Measurements from ENCODE around the gene UBXN10.

UBXN10 gene

DNA sequence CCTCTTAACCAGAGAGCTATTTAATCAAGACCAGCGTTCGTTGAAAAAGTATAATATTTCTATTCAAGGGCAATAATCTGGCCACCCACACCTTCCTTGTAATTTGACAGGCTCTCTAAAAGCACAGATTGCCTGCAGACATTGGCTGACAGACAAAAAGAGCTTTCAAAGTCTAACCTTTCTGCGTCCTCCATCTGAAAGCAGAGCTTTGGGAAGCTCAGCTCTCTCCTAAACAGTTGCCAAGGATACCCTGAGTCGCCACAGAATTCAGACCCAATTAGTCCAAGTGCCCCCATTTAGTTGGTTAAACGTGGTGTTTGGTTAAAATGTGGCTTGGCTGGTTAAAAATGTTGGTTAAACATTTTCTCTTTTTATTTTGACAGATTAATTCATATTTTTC is 34.1 kb downstream of the UBXN10 start:
- H3K4me3 ChIP-seq (replicated peaks; ENCODE audit: low read depth, low read length) = no peak overlapping the region
- no peak for DNase-seq (ENCODE audit: extremely low read depth, insufficient read length)
- no peaks in the 10 kb centered on the region for H3K36me3 ChIP-seq (ENCODE audit: control insufficient read depth, insufficient read depth, low read length)
- no peaks in the 10 kb centered on the region; the same call in 1 of the 2 replicates for H3K27me3 ChIP-seq (replicated peaks; ENCODE audit: control insufficient read depth, insufficient read depth, low read length)
- TF ChIP-seq, protein P1, sequence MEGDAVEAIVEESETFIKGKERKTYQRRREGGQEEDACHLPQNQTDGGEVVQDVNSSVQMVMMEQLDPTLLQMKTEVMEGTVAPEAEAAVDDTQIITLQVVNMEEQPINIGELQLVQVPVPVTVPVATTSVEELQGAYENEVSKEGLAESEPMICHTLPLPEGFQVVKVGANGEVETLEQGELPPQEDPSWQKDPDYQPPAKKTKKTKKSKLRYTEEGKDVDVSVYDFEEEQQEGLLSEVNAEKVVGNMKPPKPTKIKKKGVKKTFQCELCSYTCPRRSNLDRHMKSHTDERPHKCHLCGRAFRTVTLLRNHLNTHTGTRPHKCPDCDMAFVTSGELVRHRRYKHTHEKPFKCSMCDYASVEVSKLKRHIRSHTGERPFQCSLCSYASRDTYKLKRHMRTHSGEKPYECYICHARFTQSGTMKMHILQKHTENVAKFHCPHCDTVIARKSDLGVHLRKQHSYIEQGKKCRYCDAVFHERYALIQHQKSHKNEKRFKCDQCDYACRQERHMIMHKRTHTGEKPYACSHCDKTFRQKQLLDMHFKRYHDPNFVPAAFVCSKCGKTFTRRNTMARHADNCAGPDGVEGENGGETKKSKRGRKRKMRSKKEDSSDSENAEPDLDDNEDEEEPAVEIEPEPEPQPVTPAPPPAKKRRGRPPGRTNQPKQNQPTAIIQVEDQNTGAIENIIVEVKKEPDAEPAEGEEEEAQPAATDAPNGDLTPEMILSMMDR (IDR thresholded peaks at IDR 0.05; ENCODE audit: insufficient read depth, low read length, poor library complexity, severe bottlenecking) = no peak

DNA sequence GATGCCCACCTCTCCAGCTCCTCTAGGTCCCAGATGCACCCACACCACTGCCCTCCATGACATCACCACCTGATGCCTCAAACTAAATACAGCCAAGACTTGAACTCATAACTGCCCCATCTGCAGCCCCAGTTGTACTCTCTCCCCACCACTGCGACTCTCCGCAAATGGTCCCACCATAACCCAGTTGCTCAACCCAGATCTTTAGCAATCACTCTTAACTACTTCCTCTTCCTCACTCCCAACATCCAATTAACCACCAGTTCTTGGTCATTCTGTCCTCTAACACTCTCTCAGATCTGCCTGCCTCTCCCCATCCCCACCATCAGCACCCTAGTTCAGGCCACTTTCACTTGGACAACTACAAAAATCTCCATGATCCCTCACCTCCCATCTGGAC is 37.2 kb downstream of the UBXN10 start:
- no peaks in the 10 kb centered on the region for H3K36me3 ChIP-seq (ENCODE audit: control insufficient read depth, insufficient read depth, low read length)
- H3K27me3 ChIP-seq (replicated peaks; ENCODE audit: control insufficient read depth, insufficient read depth, low read length) = no peaks in the 10 kb centered on the region; the same call in 1 of the 2 replicates
- TF ChIP-seq, protein P1 (IDR thresholded peaks at IDR 0.05; ENCODE audit: insufficient read depth, low read length, poor library complexity, severe bottlenecking) = no peak
- no peak overlapping the region for H3K4me3 ChIP-seq (replicated peaks; ENCODE audit: low read depth, low read length)
- no peak for DNase-seq (ENCODE audit: extremely low read depth, insufficient read length)

DNA sequence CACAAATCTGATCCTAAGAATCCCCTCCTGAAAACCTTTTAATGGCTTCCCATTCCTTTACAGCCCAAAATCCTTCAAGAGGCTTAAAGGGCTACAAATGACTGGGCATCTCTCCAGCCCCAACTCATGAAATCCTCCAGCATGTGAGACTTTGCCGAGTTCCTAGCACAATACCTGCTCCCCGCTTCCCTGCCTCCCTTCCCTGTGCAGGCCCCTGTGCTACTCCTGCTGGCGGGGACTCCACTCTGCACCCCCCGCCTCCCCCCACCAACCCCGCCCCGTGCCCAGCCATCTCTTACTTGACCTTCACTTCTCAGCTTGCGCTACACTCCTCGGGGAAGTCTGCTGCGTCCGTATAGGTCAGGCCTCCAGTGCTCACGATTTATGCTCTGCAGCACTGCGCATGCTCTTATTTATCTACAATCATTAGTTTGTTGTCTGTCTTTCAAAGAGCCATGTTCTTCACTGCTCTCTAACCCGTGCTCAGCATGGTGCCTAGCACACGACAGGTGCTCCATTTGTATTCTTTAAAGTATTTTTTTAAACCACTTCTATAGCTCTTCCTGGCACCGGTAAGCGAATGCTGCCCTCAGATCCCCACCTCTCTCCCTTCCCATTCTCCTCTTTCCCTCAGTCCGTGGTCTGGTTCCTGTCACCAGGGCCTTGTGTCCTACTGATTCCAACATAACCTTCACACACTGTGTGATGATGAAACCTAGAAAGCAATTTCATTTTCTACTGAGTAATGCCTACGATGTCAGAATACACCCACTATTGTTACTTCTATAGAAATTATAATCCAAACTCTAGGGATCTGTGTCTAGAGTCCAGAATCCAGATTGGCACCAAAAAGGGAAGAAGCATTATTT is 37.9 kb downstream of the UBXN10 start:
- Histone ChIP-seq H3K27me3 (replicated peaks; ENCODE audit: control insufficient read depth, insufficient read depth, low read length) (no peaks in the 10 kb centered on the region; the same call in none of the 2 replicates), H3K4me3 (replicated peaks; ENCODE audit: low read depth, low read length) (no peak overlapping the region), H3K36me3 (ENCODE audit: control insufficient read depth, insufficient read depth, low read length) (no peaks in the 10 kb centered on the region)
- TF ChIP-seq, protein P1 (IDR thresholded peaks at IDR 0.05; ENCODE audit: insufficient read depth, low read length, poor library complexity, severe bottlenecking) = no peak
- DNase-seq (ENCODE audit: extremely low read depth, insufficient read length) = no peak

DNA sequence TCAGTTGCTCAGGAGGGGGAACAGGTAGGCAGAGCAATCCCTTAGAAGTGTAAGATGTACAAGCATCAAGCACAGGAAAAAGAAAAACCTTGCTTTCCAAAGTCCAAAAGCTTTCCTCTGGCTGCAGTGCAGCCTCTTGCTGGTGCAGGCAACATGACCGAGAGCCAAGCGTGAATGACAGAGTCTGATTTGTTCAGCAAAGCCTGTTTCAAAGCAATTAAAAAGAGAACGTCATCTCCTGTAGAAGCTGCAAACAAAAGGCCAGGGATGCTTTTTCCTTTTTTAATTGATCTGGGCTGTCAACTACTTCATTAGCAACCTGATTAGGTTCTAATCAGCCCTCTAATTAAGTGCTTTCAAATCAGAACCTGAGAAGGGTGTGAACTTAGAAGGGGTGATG is 38.6 kb downstream of the UBXN10 start:
- Histone ChIP-seq H3K27me3 (replicated peaks; ENCODE audit: control insufficient read depth, insufficient read depth, low read length) (no peaks in the 10 kb centered on the region; the same call in none of the 2 replicates), H3K36me3 (ENCODE audit: control insufficient read depth, insufficient read depth, low read length) (no peaks in the 10 kb centered on the region), H3K4me3 (replicated peaks; ENCODE audit: low read depth, low read length) (no peak overlapping the region)
- TF ChIP-seq, protein P1 (IDR thresholded peaks at IDR 0.05; ENCODE audit: insufficient read depth, low read length, poor library complexity, severe bottlenecking) = no peak
- no peak for DNase-seq (ENCODE audit: extremely low read depth, insufficient read length)

DNA sequence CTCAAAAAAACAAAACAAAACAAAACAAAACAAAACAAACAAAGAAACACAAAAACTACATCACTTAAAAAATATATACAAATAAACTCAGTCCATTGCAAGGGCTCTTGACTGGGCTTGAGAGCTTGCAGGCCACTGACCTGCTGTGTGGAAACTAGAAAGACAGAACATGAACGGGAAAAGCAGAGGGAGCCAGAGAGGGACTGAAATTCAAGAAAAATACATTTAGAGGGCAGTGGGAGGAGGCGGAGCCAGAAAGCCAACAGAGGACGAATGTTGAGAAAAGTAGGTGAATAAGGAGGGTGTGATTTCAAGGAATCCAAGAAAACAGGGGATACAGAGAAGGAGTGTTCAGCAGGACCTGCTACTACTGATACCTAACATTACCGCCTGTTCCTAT is 41.8 kb downstream of the UBXN10 start:
- Histone ChIP-seq H3K36me3 (ENCODE audit: control insufficient read depth, insufficient read depth, low read length) (no peaks in the 10 kb centered on the region), H3K27me3 (replicated peaks; ENCODE audit: control insufficient read depth, insufficient read depth, low read length) (no peaks in the 10 kb centered on the region; the same call in none of the 2 replicates), H3K4me3 (replicated peaks; ENCODE audit: low read depth, low read length) (no peak overlapping the region)
- TF ChIP-seq, protein P1 (IDR thresholded peaks at IDR 0.05; ENCODE audit: insufficient read depth, low read length, poor library complexity, severe bottlenecking) = no peak
- DNase-seq (ENCODE audit: extremely low read depth, insufficient read length) = no peak

All from GM06990 (cell line).